ENCODE measurements around the gene CAMTA1. TPM values are rescaled to one million over a fixed set of nuclear protein-coding genes. Genes with fewer than 3 reads are reported as not detected.

CAMTA1 gene
- polyA plus RNA-seq, 1 donor (not counting 4 experiments of a cell fraction or from before 2014, with no cell fraction given) = 51.4 TPM

- no peak overlapping the region for H2AFZ ChIP-seq (ENCODE audit: control insufficient read depth, low read length)
- H3K9me3 ChIP-seq (ENCODE audit: control insufficient read depth, low read depth, low read length) = no peaks in the 10 kb centered on the region
- no peak overlapping the region for H3K4me2 ChIP-seq (ENCODE audit: control insufficient read depth, extremely low read depth, insufficient read depth, low read depth, low read length)
- H3K4me1 ChIP-seq (ENCODE audit: control insufficient read depth, extremely low read depth, insufficient read depth, low read length) = no peaks in the 10 kb centered on the region
- H3K9ac ChIP-seq (ENCODE audit: control insufficient read depth, extremely low read depth, insufficient read depth, low read length) = no peak overlapping the region
- dilution Hi-C loops (cut with MboI; ENCODE audit: extremely low pct_ligation_motif_present, low sequenced_read_pairs) = no loop called here
- H4K20me1 ChIP-seq (ENCODE audit: control insufficient read depth, extremely low read depth, insufficient read depth, low read length) = no peaks in the 10 kb centered on the region
- no peaks in the 10 kb centered on the region for H3K79me2 ChIP-seq (ENCODE audit: control insufficient read depth, insufficient read depth, low read length)
- no peaks in the 10 kb centered on the region for H3K36me3 ChIP-seq (ENCODE audit: control insufficient read depth in 2 of 2, extremely low read depth in 1 of 2, insufficient read depth in 2 of 2, low read length in 2 of 2)
- TF ChIP-seq CTCF (optimal IDR thresholded peaks at IDR 0.05 in 1 of 3, IDR thresholded peaks at IDR 0.05 in 1 of 3, conservative IDR thresholded peaks at IDR 0.05 in 1 of 3; ENCODE audit: extremely low read depth in 1 of 3, insufficient read depth in 2 of 3, low read length in 3 of 3) = no peak
- no peak for TF ChIP-seq EZH2 (IDR thresholded peaks at IDR 0.05; ENCODE audit: low read length)
- no peak overlapping the region for H3K4me3 ChIP-seq (ENCODE audit: control insufficient read depth in 2 of 3, extremely low read depth in 1 of 3, insufficient read depth in 2 of 3, low read depth in 1 of 3, low read length in 3 of 3)
- H3K27ac ChIP-seq (ENCODE audit: control insufficient read depth, insufficient read depth, low read length) = no peak overlapping the region
- peaks cover 4% of the 10 kb centered on the region for H3K27me3 ChIP-seq (ENCODE audit: control insufficient read depth, extremely low read depth, insufficient read depth, low read length)
- H3K9me1 ChIP-seq (ENCODE audit: control insufficient read depth, extremely low read depth, insufficient read depth, low read length) = no peaks in the 10 kb centered on the region
- FAIRE-seq (no peak), DNase-seq (ENCODE audit: low read depth, low spot score) (no peak)
Measured at GRCh38 chr1:6998267-6998666, 213.0 kb downstream of the CAMTA1 start.

- TF ChIP-seq CTCF (optimal IDR thresholded peaks at IDR 0.05 in 1 of 3, IDR thresholded peaks at IDR 0.05 in 1 of 3, conservative IDR thresholded peaks at IDR 0.05 in 1 of 3; ENCODE audit: extremely low read depth in 1 of 3, insufficient read depth in 2 of 3, low read length in 3 of 3) = no peak
- TF ChIP-seq EZH2 (IDR thresholded peaks at IDR 0.05; ENCODE audit: low read length) = no peak
- Histone ChIP-seq H3K9ac (ENCODE audit: control insufficient read depth, extremely low read depth, insufficient read depth, low read length) (no peak overlapping the region), H3K4me2 (ENCODE audit: control insufficient read depth, extremely low read depth, insufficient read depth, low read depth, low read length) (no peak overlapping the region), H3K79me2 (ENCODE audit: control insufficient read depth, insufficient read depth, low read length) (no peaks in the 10 kb centered on the region), H3K27me3 (ENCODE audit: control insufficient read depth, extremely low read depth, insufficient read depth, low read length) (peaks cover 4% of the 10 kb centered on the region), H3K9me3 (ENCODE audit: control insufficient read depth, low read depth, low read length) (no peaks in the 10 kb centered on the region), H3K9me1 (ENCODE audit: control insufficient read depth, extremely low read depth, insufficient read depth, low read length) (no peaks in the 10 kb centered on the region), H2AFZ (ENCODE audit: control insufficient read depth, low read length) (no peak overlapping the region), H3K4me3 (ENCODE audit: control insufficient read depth in 2 of 3, extremely low read depth in 1 of 3, insufficient read depth in 2 of 3, low read depth in 1 of 3, low read length in 3 of 3) (no peak overlapping the region), H3K27ac (ENCODE audit: control insufficient read depth, insufficient read depth, low read length) (no peak overlapping the region), H4K20me1 (ENCODE audit: control insufficient read depth, extremely low read depth, insufficient read depth, low read length) (no peaks in the 10 kb centered on the region), H3K36me3 (ENCODE audit: control insufficient read depth in 2 of 2, extremely low read depth in 1 of 2, insufficient read depth in 2 of 2, low read length in 2 of 2) (no peaks in the 10 kb centered on the region), H3K4me1 (ENCODE audit: control insufficient read depth, extremely low read depth, insufficient read depth, low read length) (peaks cover 5% of the 10 kb centered on the region)
- FAIRE-seq = no peak
- DNase-seq (ENCODE audit: low read depth, low spot score) = no peak
- dilution Hi-C loops (cut with MboI; ENCODE audit: extremely low pct_ligation_motif_present, low sequenced_read_pairs) = no loop called here
Measured at GRCh38 chr1:6999826-7000225, 214.6 kb downstream of the CAMTA1 start.

All from keratinocyte (primary cell).